ENCODE measurements around the gene PPP1R15A.
"Not testable (repeated sequence)": the region's sequence is repeated elsewhere in the genome, so short reads cannot be mapped to it uniquely, and the experiment has no call there.

PPP1R15A gene

GRCh38 chr19:48910803-48911202 is 38.6 kb downstream of the PPP1R15A start:
- H3K27ac Mint-ChIP-seq: no peak overlapping the region
- H3K27me3 Mint-ChIP-seq (ENCODE audit: low read depth): no peaks in the 10 kb centered on the region
- no peak overlapping the region for H3K4me3 Mint-ChIP-seq
- no peak for TF ChIP-seq CTCF (IDR thresholded peaks at IDR 0.05; ENCODE audit: unreplicated experiment in 3 of 3)
- H3K36me3 Mint-ChIP-seq (ENCODE audit: low read depth): peaks cover 71% of the 10 kb centered on the region
- H3K9me3 Mint-ChIP-seq: no peaks in the 10 kb centered on the region
- no peaks in the 10 kb centered on the region for H3K4me1 Mint-ChIP-seq

- peaks cover 67% of the 10 kb centered on the region for H3K36me3 Mint-ChIP-seq (ENCODE audit: low read depth)
- no peak overlapping the region for H3K27ac Mint-ChIP-seq
- no peaks in the 10 kb centered on the region for H3K27me3 Mint-ChIP-seq (ENCODE audit: low read depth)
- H3K4me1 Mint-ChIP-seq: no peaks in the 10 kb centered on the region
- H3K4me3 Mint-ChIP-seq: no peak overlapping the region
- TF ChIP-seq CTCF (IDR thresholded peaks at IDR 0.05; ENCODE audit: unreplicated experiment in 3 of 3): no peak
- H3K9me3 Mint-ChIP-seq: no peaks in the 10 kb centered on the region
Observed at GRCh38 chr19:48913114-48913889, 41.1 kb downstream of the PPP1R15A start.

DNA sequence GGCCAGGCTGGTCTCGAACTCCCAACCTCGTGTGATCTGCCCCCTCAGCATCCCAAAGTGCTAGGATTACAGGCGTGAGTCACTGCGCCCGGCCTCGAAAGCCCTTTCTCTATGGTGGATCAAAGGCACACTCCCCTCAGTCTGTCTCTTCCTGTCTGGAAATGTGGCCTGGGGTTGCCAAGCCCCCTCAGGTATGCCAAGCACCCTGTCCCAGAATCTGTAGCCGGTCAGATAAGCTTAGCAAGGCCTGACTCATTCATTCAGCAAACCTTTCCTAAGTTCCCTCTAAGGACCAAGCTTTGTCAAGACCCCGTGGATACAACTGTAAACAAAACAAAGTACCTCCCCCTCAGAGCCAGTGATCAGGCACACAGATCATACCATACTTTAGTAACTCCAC is 42.0 kb downstream of the PPP1R15A start:
- Mint-ChIP-seq H3K4me3 (no peak overlapping the region), H3K4me1 (no peaks in the 10 kb centered on the region), H3K9me3 (no peaks in the 10 kb centered on the region), H3K27ac (no peak overlapping the region), H3K27me3 (ENCODE audit: low read depth) (no peaks in the 10 kb centered on the region), H3K36me3 (ENCODE audit: low read depth) (peaks cover 65% of the 10 kb centered on the region)
- no peak for TF ChIP-seq CTCF (IDR thresholded peaks at IDR 0.05; ENCODE audit: unreplicated experiment in 3 of 3)

DNA sequence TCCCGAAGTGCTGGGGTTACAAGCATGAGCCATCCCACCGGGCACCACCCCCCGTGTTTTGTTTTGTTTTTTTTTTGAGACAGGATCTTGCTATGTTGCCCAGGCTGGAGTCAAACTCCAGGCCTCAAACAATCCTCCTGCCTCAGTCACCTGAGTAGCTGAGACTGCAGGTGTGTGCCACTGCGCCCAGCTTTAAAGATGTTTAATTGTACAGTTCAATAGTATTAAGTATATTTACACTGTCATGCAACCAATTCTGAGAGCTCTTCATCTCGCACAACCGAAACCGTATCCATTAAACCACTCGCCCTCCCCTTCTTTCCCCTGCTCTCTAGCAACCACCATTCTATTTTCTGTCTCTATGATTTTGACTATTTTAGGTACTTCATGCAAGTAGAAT is 43.5 kb downstream of the PPP1R15A start:
- no peak for TF ChIP-seq CTCF (IDR thresholded peaks at IDR 0.05; ENCODE audit: unreplicated experiment in 3 of 3)
- H3K4me3 Mint-ChIP-seq: no peak overlapping the region
- H3K9me3 Mint-ChIP-seq: no peaks in the 10 kb centered on the region
- H3K27ac Mint-ChIP-seq: no peak overlapping the region
- H3K27me3 Mint-ChIP-seq (ENCODE audit: low read depth): no peaks in the 10 kb centered on the region
- no peaks in the 10 kb centered on the region for H3K4me1 Mint-ChIP-seq
- H3K36me3 Mint-ChIP-seq (ENCODE audit: low read depth): peaks cover 55% of the 10 kb centered on the region

GRCh38 chr19:48918071-48918470 is 45.9 kb downstream of the PPP1R15A start:
- TF ChIP-seq CTCF (IDR thresholded peaks at IDR 0.05; ENCODE audit: unreplicated experiment in 3 of 3): no peak
- Mint-ChIP-seq H3K27me3 (ENCODE audit: low read depth) (no peaks in the 10 kb centered on the region), H3K9me3 (no peaks in the 10 kb centered on the region), H3K4me3 (no peak overlapping the region), H3K27ac (no peak overlapping the region), H3K36me3 (ENCODE audit: low read depth) (peaks cover 39% of the 10 kb centered on the region), H3K4me1 (no peaks in the 10 kb centered on the region)

GRCh38 chr19:48918801-48919247 is 46.6 kb downstream of the PPP1R15A start:
- no peaks in the 10 kb centered on the region for H3K9me3 Mint-ChIP-seq
- H3K27me3 Mint-ChIP-seq (ENCODE audit: low read depth): no peaks in the 10 kb centered on the region
- TF ChIP-seq CTCF (IDR thresholded peaks at IDR 0.05; ENCODE audit: unreplicated experiment in 3 of 3): no peak
- no peak overlapping the region for H3K4me3 Mint-ChIP-seq
- H3K4me1 Mint-ChIP-seq: no peaks in the 10 kb centered on the region
- no peak overlapping the region for H3K27ac Mint-ChIP-seq
- peaks cover 36% of the 10 kb centered on the region for H3K36me3 Mint-ChIP-seq (ENCODE audit: low read depth)

DNA sequence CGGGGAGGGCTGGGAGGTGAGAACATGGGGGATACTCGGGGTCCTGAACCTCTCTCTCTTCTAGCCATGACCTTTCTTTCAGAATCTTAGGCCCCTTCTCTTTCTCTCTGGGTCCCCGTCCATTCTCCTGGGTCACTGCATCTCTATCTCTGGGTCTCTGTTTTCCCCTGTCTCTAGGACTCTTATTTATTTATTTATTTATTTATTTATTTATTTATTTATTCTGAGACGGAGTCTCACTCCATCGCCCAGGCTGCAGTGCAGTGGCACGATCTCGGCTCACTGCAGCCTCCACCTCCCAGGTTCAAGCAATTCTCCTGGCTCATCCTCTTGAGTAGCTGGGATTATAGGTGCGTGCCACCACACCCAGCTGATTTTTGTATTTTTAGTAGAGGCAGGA is 47.0 kb downstream of the PPP1R15A start:
- H3K27me3 Mint-ChIP-seq (ENCODE audit: low read depth); H3K4me3 Mint-ChIP-seq: not testable (repeated sequence)

More for the DNA sequence above, 47.0 kb downstream of the PPP1R15A start:
- not testable (repeated sequence) for H3K4me1 Mint-ChIP-seq, H3K27ac Mint-ChIP-seq, H3K9me3 Mint-ChIP-seq
- peaks cover 32% of the 10 kb centered on the region for H3K36me3 Mint-ChIP-seq (ENCODE audit: low read depth)

Data from nephron (organoid).